M059J (cell line): ENCODE data around the gene KRTAP5-7. TPM values are rescaled to one million over a fixed set of nuclear protein-coding genes. Genes with fewer than 3 reads are reported as not detected.
"Not testable (repeated sequence)": the region's sequence is repeated elsewhere in the genome, so short reads cannot be mapped to it uniquely, and the experiment has no call there.

Experiments used
- DNase-seq: peaks from one replicate; pipeline ENCODE4 v3.0.0-alpha.2; 2012; ENCODE audit warnings: low read depth
- total RNA-seq: library from RNA; depleted of rRNA; stranded (reverse); fragments of >200 nt; shearing (Covaris generic); gene quantifications from 2 replicates; pipeline ENCODE4 v1.2.3, GENCODE V29; 2014

KRTAP5-7 gene
- total RNA-seq, 1 experiment from 2014 or later: not detected

GRCh38 chr11:71557257-71557656 is 30.2 kb downstream of the KRTAP5-7 start:
- no peak for DNase-seq

- DNase-seq: no peak
These were observed 31.9 kb downstream of the KRTAP5-7 start for GRCh38 chr11:71558996-71559395.

DNA sequence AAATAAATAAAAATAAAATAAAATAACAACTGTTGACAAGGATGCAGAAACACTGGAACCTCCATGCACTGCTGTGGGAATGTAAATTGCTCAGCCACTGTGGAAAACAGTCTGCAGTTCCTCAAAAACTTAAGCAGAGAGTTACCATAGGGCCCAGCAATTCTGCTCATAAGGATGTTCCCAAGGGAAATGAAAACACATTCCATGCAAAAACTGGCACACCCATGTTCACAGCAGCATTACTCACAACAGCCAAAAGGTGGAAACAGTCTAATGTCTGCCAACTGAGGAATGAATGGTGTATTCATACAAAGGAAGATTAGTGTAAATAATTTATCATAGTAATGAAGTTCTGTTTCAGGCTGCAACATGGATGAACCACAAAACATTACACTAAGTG is 35.1 kb downstream of the KRTAP5-7 start:
- no peak for DNase-seq

GRCh38 chr11:71563406-71563805 is 36.3 kb downstream of the KRTAP5-7 start:
- DNase-seq: peak; percentile 57

GRCh38 chr11:71564430-71564829 is 37.4 kb downstream of the KRTAP5-7 start:
- no peak for DNase-seq

DNA sequence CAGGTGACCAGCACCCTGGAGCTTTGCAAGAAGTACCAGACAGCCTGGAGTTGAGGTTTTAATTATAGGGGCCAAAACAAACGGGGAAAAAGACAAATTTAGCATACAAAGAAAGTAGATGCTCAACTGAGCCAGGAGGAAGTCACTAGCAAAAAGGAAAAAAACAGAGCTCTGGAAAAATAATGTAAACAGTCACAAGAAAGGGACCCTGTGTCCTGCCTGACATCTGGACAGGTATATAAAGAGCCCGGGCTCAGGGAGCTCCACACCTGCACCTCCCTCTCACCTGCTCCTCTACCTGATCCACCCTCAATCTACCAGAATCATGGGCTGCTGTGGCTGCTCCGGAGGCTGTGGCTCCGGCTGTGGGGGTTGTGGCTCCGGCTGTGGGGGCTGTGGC is 38.2 kb downstream of the KRTAP5-7 start, which contains the start of gene KRTAP5-10:
KRTAP5-10 (plus strand) TSS at position 301 of the 400 bp plus-strand sequence; CDS start at position 326, 25 bp downstream.
- DNase-seq: no peak

GRCh38 chr11:71566081-71566620 is 39.1 kb downstream of the KRTAP5-7 start:
- no peak for DNase-seq

DNA sequence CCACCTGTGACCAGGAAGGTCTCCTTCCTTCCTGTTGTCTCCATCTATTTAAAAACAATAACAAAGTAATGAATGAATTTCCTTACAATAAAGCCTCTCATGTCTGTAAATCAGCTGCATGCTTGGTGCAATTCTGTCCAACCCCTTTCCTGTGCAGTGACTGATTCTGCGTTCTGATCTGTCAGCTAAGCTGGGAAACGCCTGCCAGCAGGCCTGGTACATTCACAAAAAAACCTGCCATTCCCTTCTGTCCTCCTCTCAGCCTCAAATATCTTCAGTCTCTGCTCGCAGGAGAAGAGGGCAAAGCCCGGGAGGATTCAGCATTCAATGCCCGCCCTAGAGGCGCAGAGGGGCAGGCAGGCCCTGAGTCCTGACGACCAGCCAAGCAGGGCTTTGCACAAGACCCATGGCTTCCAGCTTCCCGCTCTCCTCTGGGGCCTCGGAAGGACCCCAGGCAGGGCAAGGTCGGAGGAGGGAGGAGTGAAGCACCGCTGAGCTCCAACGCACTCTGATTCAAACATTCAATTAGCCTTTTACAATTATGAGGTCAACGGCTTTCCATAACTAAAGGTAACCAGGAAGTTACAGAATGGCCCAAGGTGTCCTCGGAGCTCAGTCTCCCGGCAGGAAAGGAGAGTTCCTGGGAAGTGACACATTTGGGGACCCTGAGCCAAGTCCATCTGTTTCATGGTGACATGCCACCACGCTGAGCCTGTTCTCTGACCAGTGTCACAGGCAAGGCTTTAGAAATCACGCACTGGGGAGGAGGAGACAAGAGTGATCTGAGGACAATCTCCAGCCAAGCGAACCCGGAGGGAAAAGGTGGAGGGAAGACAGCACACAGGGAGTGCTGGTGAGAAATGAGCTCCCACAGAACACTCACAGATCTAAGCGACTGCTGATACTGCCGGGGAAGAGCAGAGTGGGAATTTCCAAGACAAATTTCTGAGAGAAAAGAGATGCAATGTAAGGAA is 39.8 kb downstream of the KRTAP5-7 start:
- DNase-seq: not testable (repeated sequence)

DNA sequence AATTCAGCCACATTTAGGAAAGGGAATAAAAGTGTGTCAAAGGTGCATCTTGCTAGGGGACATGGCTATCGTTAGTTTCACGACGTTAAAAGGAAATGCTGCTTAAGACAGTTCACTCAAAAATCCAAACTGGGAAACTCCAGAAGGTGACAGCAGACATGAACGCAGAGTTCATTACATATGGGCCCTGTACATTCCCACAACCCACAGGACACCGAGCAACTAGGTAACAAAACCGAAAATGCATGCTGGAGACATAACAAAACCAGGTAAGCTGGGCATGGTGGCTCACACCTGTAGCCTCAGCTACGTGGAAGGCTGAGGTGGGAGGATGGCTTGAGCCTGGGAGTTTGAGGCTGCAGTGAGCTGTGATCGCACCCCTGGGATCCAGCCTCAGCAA is 40.6 kb downstream of the KRTAP5-7 start:
- DNase-seq: not testable (repeated sequence)

DNA sequence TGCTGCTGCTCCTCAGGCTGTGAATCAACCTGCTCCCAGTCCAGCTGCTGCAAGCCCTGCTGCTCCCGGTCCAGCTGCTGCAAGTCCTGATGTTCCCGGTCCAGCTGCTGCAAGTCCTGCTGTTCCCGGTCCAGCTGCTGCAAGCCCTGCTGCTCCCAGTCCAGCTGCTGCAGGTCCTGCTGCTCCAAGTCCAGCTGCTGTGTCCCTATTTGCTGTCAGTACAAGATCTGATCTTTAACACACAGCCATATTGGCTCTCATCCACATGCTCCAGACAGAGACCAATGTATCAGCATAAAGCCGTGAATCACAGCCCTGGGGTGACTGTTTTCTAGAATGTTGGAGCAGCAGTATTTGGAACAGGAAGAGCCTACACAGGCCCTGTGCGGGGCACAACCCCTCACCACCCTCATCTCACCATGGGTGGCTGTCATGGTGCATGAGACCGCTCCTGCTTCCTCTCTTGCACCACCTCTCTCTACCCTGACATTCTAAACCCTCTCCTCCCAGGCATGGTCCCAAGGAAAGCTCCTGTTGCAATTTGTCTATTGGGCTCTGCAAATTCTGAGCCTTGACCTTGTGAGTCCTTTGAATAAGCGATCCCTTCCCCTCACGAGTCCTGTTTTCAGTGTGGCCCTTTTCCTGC is 41.8 kb downstream of the KRTAP5-7 start:
- peak; percentile 14 for DNase-seq

GRCh38 chr11:71571101-71571850 is 44.2 kb downstream of the KRTAP5-7 start:
- DNase-seq: not testable (repeated sequence)

- no peak for DNase-seq
These were observed 45.7 kb downstream of the KRTAP5-7 start for GRCh38 chr11:71572811-71573210.

DNA sequence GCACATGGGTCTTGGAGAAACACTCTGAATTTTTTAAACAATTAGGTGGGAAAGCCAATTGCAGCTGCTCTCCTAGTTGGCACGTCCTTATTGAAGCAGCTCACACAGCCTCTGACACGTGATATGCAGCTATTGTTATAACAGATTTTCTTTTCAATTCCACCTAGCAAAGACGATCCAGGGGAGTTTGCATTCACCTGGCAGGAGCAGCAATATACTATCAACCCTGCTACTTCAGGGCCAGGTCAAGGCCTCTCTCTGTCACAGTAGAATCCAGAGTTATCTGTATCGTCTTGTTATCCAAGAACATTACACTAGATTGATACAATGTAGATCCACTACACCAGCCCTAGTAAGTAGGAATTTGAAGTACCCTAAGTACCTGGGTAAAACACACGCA is 47.4 kb downstream of the KRTAP5-7 start:
- DNase-seq: no peak

DNA sequence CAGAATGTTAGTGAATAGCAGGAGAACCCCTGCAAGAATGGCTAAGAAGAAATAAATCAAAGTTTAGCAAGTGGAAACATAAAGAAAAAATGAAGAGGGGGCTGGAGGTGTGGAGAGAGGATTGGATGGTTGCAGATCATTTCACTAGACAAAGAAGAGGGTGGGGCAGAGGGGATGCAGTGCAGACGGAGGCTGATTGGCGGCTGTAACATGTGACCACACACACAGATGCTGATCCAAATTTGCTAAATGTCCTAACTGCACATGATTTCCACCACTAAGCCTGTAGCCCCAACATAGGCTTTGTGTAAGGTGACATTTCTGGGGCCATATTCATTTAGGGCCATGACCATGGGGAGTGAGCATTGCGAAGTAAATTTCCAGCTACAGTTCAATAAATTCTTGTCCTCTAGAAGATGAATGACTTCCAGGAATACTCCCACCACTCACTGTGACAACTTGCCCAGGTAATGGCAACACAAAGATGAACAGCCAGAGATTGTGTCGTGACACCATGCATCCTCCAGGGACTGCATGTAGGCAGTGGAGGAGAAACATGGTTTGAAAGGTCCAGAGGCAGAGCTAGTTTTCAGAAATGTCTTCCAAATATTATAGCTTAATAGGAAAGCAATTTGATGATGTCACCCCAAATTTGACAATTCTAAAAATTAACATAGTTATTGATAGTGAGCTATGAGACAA is 48.8 kb downstream of the KRTAP5-7 start:
- no peak for DNase-seq

DNA sequence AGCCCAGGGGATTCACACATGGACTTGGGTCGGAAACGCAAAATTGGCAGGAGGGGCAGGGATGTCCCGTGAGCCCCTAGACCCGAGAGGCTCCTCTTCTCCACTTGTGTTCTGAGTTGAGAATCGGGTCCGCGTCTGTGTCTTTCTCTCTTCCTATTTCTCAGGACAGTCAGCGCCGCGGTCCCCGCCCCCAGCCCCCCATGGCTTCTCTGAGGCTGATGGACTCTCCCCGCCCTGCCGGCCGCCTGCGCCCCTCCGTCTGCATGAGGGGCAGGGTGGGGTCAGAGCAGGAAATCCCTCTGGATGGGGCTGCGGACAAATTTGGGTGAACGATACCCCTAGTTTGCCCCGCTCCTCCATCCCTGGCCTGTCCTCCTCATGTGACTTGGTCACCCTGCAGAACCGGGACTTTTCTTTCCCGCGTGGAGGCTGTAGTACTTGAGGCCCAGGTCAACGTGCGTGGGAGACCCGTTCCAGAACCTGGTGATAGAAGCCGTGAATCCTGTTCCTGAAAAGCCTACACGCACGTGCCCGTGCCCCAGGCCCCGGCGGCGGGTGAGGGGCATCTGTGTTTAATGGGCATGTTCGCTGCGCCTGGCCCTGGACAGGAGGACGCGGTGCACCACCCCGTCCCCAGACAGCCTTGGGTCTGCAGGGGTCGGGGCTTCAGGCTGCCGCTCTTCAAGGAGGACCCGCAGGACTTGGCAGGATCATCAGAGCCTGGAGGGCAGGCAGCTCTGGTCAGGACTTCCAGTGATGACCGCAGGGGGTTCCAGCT is 49.8 kb downstream of the KRTAP5-7 start:
- not testable (repeated sequence) for DNase-seq

DNA sequence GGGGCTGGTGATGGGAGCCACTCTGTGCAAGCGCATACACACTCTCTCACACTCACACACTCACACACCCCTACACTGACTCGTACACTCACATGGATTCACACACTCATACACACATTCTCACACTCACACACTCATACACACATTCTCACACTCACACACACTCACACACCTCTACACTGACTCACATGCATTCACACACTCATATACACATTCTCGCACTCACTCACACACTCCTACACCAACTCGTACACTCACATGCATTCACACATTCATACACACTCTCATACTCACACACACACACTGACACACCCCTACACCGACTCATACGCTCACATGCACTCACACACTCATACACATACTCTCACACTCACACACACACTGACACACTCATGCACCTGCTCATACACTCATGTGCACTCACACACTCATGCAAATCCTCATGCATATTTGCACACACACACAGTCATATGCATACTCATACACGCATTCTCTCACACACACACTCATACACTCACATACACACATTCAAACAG is 50.5 kb downstream of the KRTAP5-7 start:
- no peak for DNase-seq
